HG02623 (cell line): ENCODE data around the gene VPS13D.
A peak's percentile ranks its signal among the peaks of the same experiment; 100 is the strongest.

ENCODE experiments used
- ATAC-seq: cut with Tn5 transposase; IDR thresholded peaks from one replicate; pipeline ENCODE4 v1.9.1; 2021; ENCODE audit warnings: moderate library complexity; ENCODE audit not compliant: unreplicated experiment

The VPS13D gene

DNA sequence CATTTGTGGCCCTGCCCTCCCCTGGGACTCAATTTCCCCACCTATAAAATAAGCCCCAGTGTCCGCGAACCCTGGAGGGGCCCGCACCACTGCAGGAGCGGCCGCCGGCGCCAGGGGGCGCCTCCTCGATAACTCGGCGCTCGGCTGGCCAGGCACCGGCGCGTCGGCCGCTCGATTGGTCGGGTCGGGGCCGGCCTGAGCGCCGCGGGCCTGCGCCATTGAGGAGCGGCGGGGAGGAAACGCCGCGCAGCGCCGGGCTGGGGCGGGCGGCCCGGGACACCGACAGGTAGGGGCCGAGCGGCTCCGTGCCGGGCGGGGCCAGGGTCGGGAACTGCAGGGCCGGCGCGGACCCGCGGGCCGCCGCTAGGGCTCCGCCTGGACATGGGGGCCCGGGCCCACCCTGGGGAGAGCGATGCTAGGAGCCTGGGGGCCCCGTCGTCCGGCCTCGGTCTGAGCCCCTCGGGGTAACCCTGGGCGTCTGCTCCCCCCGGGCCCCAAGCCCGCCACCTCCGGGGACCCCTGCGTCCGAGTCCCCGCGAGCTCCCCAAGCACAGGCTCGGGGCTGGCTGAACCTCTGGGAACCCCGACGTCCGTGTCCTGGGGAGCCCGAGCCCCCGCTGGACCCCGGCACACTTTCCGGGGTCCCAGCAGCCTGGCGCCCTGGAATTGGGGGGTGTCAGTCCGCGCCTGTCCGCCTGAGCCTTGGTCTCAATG is at the start of gene VPS13D:
Gene VPS13D (plus strand): TSS at position 196 of the 714 bp plus-strand sequence. CDS start 4,237 bp downstream, outside the sequence.
- peak; percentile 79 for ATAC-seq

DNA sequence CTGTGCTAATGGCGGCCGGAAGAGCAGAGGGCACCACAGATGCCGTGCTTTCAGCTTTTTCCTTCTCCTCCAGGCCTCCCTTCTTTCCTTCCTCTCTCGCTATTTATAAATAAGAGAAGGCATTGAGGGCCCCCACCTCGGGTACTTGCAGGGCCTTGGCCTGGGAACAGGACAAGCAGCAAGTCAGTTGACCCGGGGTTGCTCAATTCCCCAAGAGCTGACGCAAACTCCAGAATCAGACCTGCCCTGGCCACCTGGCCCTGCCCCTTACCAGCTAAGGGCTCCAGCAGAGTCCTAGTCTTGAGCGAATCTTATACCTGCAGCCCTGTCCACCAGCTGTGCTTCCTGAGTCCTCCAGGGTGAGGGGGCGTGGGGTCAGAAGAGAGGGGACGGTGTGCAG is 49.5 kb upstream of the VPS13D start:
- no peak for ATAC-seq

- no peak for ATAC-seq
Measured at GRCh38 chr1:12180903-12181302, 48.9 kb upstream of the VPS13D start.

GRCh38 chr1:12181568-12181967 is 48.3 kb upstream of the VPS13D start:
- no peak for ATAC-seq

DNA sequence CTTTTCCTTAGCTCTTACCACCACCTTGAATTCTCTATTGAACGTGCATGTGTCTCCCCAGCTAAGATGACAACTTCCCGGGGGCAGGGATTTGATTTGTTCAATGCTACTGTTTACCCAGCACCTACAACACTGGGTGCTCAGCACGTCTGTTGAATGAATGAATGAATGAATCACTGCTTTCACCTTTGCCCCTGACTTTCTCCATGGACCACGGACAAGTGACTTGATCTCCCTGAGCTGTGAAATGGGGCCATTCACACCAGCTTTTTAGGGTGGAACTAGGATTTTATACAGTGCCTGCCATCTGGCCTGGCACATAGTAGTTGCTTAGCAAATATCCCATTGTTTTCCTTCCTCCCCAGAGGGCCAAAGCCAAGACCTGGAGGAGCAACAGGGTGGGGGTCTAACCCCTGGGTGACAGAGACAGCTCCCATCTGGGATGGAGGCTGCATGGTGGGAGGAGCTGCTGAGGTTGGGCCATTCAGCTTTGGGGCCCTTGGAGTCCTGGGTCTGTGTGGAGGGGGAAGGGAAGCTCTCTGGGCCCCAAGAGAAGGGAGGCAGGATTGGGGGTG is 47.3 kb upstream of the VPS13D start:
- no peak for ATAC-seq

- ATAC-seq: no peak
Measured at GRCh38 chr1:12183095-12183794, 46.6 kb upstream of the VPS13D start.

GRCh38 chr1:12184008-12184681 is 45.7 kb upstream of the VPS13D start:
- no peak for ATAC-seq

GRCh38 chr1:12185036-12185917 is 44.6 kb upstream of the VPS13D start:
- ATAC-seq: no peak

DNA sequence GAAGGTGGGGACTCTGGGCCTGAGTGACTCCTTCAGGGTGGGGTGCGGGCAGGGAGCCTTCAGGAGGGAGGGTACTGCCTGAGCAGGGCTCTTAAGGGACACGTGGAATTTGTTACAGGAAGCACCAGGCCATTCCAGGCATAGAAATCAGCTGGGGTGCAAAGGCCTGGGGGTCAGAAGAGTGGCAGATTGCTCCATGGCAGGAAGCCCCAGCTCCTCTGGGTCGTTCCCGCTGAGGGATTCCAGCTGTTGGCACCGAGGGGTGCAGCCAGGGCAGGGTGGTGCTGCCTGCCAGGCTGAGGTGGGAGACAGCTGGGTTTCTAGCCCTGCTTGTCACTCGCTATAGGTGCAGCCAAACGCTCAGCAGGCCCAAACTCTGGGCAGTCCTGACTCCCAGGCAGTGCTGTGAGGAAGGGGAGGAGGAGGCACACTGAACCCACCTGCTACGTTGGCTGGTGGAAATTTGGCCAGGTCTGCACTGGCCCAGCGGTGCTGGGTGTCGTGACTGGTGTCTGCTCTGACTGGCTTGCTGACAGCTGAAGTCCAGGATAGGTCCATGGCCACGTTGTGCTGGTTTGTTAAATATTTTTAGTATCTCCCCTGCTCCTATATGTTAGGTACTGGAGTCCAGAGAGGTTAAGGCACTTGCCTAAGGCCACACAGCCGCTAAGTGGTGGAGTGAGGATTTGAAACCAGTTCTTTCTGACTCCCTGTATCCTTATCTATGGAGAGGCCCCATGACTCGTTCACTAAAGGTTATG is 43.7 kb upstream of the VPS13D start:
- no peak for ATAC-seq

DNA sequence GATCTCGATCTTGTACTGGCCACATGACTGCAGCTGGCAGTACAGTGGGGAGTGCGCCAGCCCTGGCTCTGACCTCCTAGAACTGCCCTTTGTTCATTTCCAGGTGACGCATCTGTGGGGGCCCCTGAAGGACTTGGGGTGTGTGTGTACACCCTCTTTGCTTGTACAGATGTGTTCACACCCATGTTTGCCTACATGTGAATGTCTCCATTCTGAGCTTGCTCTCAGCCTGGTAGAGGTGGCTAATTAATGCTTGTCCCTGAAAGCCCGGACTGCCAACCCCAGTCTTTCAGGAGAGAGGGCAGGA is 43.2 kb upstream of the VPS13D start:
- no peak for ATAC-seq

DNA sequence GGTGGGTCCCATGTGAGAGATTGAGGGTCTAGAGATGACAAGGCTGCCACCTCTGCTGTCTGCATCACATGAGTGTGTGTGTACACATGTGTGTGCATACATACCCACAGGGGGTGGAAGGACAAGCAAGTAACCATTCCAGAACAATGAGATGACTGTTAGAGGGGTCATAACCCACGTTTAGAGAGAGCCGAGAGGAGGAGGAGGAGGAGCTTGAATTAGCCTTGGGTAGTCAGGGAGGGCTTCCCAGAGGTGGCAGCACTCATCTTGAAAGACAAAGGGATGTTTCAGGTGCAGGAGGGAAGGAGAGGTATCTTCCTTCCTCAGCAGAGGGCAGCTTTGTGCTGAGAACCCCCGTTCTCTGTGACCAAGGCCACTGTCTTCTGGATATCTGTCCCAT is 41.7 kb upstream of the VPS13D start:
- ATAC-seq: no peak

DNA sequence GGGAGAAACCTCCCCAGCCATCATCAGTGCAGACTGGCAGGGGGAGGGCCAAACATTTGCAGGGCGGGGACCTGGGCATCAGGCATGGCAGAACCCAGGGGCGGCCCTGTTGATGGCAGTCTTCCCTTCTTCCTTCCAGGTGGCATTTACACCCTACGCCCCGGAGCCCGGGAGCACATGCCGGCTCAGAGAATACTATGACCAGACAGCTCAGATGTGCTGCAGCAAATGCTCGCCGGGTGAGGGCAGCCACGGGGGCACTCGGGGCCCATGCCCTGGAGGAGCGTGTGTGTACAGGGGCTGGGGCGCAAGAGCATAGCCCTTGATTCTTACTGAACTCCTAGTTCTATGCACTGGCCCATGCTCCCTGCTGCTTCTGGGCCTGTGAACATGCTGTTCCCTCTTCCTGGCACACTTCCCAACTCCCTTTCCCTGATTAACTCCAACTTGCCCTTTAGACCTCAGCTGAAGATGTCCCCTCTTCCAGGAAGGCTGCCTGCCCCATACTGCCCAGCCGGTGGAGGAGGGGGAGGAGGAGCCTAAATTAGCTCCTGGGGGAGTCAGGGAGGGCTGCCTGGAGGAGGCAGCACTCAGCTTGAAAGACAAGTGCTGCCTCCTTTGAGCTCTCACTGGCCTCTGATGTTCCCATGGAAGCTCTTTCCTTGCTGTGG is 41.0 kb upstream of the VPS13D start:
- no peak for ATAC-seq

GRCh38 chr1:12189328-12189682 is 40.5 kb upstream of the VPS13D start:
- no peak for ATAC-seq

GRCh38 chr1:12191242-12192032 is 38.4 kb upstream of the VPS13D start:
- no peak for ATAC-seq

GRCh38 chr1:12194666-12195216 is 35.1 kb upstream of the VPS13D start:
- ATAC-seq: no peak

- ATAC-seq: no peak
Measured at GRCh38 chr1:12195416-12195815, 34.4 kb upstream of the VPS13D start.

DNA sequence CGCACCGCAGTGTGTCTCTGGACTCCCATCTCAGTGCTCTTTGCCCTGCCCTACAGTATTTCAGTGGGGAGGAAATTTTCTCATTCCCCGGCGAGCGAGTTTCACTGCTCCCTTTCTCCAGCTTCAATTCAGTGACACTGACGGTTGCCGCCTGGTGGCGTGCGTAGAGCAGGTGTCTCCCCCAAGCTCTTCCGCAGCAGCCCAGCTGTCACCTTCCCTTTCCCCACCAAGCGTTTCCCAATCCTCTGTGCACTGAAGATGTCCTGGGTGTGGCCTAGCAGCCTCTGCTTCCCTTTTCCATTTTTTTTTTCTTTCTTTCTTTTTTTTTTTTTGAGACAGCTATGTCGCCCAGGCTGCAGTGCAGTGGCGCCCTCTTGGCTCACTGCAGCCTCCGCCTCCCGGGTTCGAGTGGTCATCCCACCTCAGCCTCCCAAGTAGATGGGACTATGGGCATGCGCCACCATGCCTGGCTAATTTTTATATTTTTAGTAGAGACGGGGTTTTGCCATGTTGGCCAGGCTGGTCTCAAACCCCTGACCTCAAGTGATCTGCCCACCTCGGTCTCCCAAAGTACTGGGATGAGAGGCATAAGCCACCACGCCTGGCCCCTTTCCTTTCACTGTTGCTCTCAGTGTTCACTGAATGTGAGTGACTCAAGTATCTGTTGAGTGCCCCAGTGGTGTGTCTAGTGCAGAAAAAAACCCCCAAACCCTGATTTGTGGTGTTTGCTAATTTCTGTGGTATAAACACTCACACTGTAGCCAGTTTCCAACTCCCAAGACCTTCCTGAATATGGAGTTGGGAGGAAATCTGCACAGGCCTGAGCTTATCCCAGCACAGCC is 33.0 kb upstream of the VPS13D start:
- no peak for ATAC-seq

GRCh38 chr1:12197483-12197880 is 32.3 kb upstream of the VPS13D start:
- ATAC-seq: no peak
